Measurements from ENCODE around the gene FOXP3.

FOXP3 gene

GRCh38 chrX:49212209-49212608, 52.3 kb downstream of the FOXP3 start:
- DNase-seq, result no peak

DNA sequence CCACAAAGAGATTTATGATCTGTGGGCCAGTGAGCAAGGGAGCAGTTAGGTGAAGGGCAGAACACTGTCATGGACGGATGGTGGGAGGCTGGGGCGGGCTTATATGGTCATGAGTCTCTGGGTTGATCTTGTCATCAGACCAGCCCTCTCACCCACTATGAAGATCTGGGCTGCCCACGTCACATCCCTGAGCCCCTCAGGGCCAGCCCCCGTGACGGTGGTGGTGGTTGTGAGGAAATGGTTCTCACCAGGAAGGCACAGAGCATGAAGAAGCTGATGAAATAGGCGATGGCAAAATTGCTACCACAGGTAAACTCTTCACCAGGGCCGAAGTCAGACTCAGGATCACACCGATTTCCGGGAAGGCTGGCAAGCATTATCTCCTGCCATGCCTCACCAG, 53.4 kb downstream of the FOXP3 start:
- DNase-seq, result no peak

DNA sequence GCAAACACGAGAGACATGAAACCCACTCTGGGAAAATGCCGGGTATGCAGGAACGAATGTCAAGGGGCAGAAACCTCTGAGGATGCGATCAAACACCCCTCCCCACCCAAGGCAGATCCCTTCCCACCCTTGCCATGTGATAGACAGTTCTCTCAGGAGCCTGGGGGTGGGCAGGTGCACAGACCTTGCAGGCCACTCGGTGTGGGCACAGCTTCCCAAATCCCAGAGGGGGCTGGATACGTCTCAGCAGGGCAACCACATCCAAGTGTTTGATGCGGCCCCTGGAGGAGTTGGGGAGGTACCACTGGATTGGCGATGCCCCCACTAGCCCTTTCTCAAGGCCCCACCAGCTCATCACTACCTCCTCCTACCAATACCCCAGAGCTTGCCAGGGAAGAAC, 54.1 kb downstream of the FOXP3 start:
- no peak for DNase-seq

DNA sequence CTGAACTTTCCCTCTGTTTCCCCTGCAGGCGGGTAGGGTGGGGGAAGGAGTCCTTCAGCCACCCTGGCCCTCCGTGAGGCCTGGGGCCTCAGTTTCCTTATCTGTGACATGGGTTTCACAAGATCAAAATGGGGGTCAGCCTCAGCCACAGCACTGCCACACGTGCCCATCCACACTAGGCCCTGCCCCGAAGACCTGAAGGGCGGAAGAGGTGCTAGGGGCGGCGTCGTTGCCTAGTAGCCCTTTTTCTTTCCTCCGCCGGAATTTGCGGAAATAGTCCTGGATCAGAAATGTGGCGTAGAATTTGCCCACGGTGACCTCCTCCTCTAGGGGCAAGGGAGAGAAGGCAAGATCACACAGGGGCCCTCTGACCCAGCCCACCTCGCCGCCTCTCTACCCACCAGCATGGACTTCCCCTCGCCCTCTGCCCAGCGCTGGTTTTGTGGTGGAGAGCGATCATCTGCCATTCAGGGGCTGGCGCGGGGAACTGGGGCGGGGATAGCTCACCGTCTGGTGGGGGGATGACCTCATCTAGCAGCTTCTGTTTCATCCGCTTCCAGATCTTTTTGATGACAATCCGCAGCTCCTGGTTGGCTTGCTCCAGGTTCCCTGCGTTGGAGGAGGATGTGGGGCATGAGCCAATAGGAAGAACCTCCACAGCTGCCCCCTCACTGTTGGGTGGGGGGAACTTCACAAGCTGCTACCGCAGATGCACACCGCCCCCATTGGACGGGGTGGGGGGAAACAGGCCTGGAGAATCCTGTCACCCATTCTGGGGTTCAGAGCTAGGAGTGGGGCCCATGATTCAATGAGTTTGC, 54.9 kb downstream of the FOXP3 start:
- DNase-seq, result no peak

- DNase-seq, result no peak
Observed at GRCh38 chrX:49208399-49208798, 56.1 kb downstream of the FOXP3 start.

GRCh38 chrX:49206543-49206942, 58.0 kb downstream of the FOXP3 start:
- no peak for DNase-seq

- DNase-seq, result no peak
Observed at GRCh38 chrX:49205443-49205842, 59.1 kb downstream of the FOXP3 start.

- DNase-seq, result no peak
Observed at GRCh38 chrX:49204709-49205108, 59.8 kb downstream of the FOXP3 start.

DNA sequence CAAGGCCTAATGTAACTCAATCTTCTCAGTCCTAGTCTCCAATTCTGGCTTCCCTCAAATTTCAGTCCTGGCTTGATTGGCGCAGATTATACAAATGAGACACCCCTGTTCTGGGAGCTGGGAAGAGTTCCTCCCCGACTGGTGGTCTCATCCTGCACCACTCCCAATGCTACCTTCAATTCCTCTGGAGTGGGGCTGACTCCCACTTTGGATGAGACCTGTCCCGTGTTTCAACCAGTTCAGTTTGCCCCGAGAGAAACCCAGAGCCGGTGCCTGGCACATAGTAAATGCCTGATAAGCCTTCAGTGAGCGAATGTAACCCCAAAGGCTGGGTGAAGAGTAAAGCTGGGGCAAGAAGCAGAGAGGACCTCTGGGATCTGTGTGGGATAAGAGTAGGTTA, 60.5 kb downstream of the FOXP3 start:
- DNase-seq, result no peak

DNA sequence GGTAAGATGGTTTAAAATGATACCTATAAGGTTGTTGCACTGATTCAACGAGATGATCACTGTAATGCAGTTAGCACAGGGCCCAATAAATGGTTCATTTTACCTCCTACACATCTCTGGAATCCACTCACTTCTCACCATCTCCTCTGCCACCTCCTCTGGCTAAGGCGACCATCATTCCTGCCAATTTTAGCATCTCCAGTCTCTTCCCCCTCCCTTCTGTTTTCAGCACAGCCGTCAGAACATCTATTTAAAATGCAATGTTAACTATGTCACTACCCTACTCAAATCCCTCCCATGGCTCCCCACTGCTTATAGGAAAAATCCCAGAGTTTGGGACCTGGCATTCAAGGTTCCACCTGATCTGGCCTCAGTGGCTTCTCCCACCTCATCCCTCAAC, 61.0 kb downstream of the FOXP3 start:
- no peak for DNase-seq

DNA sequence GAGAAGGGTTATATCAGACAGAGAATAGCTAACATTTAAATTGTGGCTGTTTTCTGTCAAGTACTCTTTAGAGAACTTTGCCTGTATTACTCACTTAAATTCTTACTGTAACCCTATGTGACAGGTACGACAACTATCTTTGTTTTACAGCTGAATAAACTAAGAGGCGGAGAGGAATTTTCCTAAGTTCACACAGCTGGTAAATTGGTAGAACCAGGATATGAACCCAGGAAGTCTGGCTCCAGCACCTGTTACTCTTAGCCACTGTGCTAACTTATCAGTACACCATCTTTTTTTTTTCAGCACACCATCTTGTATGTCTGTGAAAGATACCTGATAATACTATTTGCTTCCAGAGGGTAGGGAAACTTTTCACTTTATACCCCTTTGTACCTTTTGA, 62.5 kb downstream of the FOXP3 start:
- DNase-seq, result no peak
